ENCODE results near the gene SNAPC2.

DNA sequence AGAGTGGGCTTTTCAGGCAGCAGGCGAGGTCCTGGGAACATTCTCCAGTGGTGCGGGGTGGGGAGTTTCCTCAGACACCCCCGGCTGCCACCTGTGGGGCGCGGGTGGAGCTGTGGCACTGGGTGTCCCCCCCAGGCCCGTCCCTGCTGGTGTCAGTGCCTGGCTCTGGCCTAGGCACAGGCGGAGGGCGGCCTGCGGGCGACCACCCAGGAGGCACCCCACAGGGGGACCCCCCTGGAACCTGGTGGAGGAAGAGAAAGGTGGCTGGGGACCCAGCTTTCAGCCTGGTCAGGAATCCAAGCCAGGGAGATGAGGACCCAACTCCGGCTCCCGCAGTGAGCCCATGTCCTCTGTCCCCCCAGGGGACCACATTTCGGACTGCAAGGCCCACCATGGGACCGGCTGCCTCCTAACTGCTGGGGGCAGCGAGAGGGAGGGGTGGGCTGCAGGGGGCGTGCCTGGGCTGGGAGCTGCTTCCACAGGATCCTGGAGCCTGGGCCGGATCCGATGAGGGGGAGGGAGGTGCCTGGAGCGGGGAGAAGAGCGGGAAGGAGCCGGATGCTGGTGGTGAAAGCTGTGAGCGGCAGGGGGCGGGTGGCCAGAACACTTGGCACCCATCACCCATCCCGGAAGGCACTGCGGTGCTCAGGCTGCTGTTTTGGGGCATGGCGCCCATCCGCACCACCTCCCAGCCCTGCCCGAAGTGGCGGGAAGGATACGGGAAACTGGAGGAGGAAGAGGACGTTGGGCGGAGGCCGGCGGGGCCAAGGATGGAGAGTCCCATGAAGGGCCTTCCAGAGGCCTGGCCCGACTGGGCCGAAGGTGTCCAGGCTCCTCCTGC, 11.3 kb downstream of the SNAPC2 start:
- TF ChIP-seq, protein P1, sequence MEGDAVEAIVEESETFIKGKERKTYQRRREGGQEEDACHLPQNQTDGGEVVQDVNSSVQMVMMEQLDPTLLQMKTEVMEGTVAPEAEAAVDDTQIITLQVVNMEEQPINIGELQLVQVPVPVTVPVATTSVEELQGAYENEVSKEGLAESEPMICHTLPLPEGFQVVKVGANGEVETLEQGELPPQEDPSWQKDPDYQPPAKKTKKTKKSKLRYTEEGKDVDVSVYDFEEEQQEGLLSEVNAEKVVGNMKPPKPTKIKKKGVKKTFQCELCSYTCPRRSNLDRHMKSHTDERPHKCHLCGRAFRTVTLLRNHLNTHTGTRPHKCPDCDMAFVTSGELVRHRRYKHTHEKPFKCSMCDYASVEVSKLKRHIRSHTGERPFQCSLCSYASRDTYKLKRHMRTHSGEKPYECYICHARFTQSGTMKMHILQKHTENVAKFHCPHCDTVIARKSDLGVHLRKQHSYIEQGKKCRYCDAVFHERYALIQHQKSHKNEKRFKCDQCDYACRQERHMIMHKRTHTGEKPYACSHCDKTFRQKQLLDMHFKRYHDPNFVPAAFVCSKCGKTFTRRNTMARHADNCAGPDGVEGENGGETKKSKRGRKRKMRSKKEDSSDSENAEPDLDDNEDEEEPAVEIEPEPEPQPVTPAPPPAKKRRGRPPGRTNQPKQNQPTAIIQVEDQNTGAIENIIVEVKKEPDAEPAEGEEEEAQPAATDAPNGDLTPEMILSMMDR (IDR thresholded peaks at IDR 0.05; ENCODE audit: insufficient read depth, low read length): no peak
- TF ChIP-seq, protein P2, sequence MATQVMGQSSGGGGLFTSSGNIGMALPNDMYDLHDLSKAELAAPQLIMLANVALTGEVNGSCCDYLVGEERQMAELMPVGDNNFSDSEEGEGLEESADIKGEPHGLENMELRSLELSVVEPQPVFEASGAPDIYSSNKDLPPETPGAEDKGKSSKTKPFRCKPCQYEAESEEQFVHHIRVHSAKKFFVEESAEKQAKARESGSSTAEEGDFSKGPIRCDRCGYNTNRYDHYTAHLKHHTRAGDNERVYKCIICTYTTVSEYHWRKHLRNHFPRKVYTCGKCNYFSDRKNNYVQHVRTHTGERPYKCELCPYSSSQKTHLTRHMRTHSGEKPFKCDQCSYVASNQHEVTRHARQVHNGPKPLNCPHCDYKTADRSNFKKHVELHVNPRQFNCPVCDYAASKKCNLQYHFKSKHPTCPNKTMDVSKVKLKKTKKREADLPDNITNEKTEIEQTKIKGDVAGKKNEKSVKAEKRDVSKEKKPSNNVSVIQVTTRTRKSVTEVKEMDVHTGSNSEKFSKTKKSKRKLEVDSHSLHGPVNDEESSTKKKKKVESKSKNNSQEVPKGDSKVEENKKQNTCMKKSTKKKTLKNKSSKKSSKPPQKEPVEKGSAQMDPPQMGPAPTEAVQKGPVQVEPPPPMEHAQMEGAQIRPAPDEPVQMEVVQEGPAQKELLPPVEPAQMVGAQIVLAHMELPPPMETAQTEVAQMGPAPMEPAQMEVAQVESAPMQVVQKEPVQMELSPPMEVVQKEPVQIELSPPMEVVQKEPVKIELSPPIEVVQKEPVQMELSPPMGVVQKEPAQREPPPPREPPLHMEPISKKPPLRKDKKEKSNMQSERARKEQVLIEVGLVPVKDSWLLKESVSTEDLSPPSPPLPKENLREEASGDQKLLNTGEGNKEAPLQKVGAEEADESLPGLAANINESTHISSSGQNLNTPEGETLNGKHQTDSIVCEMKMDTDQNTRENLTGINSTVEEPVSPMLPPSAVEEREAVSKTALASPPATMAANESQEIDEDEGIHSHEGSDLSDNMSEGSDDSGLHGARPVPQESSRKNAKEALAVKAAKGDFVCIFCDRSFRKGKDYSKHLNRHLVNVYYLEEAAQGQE (IDR thresholded peaks at IDR 0.05; ENCODE audit: insufficient replicate concordance, low read depth): no peak
- TF ChIP-seq POLR2AphosphoS5 (IDR thresholded peaks at IDR 0.05; ENCODE audit: low read depth): no peak

Measured in HL-60 (cell line).